ENCODE data around the gene KCNIP4. TPM values are rescaled to one million over a fixed set of nuclear protein-coding genes. Genes with fewer than 3 reads are reported as not detected.

Gene KCNIP4
- total and polyA plus RNA-seq, 10 of the 15 experiments (the other 5 are each of a cell fraction or from before 2014, with no cell fraction given) = 0.03 to 0.23 (median 0.13) TPM; not detected in 7

- no peak for TF ChIP-seq USF1 (IDR thresholded peaks at IDR 0.05; ENCODE audit: borderline replicate concordance, extremely low read length, insufficient read depth, low read depth, low read length)
- no peak for TF ChIP-seq CBX3 (IDR thresholded peaks at IDR 0.05; ENCODE audit: borderline replicate concordance, low read depth)
- no peak for TF ChIP-seq NR2C1 (IDR thresholded peaks at IDR 0.05)
These were observed 703 bp downstream of the KCNIP4 start (continued) for GRCh38 chr4:21947791-21948346.

- H3K27me3 ChIP-seq (replicated peaks in 1 of 2; ENCODE audit: control insufficient read depth in 2 of 2, insufficient read depth in 2 of 2, low read length in 1 of 2) = no peaks in the 10 kb centered on the region
- intact Hi-C loops (cut with micrococcal nuclease; ENCODE audit: unreplicated experiment) = no loop called here
- BruUV-seq (replicated peaks) = no TSS peak
- H3K9ac ChIP-seq (ENCODE audit: control insufficient read depth, insufficient read depth, low read length) = no peak overlapping the region
- no peaks in the 10 kb centered on the region for H3K36me3 ChIP-seq (ENCODE audit: control insufficient read depth in 2 of 2, insufficient read depth in 2 of 2, low read length in 1 of 2)
- POLR2A ChIA-PET = no interaction called here
- no peaks in the 10 kb centered on the region for H3K4me1 ChIP-seq (ENCODE audit: control insufficient read depth, insufficient read depth, low read length)
- RAD21 ChIA-PET (ENCODE audit: unreplicated experiment) = no interaction called here
- TF ChIP-seq JUNB (IDR thresholded peaks at IDR 0.05) (no peak), RB1 (IDR thresholded peaks at IDR 0.05; ENCODE audit: borderline replicate concordance) (no peak), ZNF217 (IDR thresholded peaks at IDR 0.05) (no peak), ZNF274 (IDR thresholded peaks at IDR 0.05; ENCODE audit: insufficient read depth, insufficient read length) (no peak), TBL1XR1 (IDR thresholded peaks at IDR 0.05; ENCODE audit: low read depth, low read length) (no peak), ZNF207 (IDR thresholded peaks at IDR 0.05; ENCODE audit: borderline replicate concordance) (no peak), ZNF24 (IDR thresholded peaks at IDR 0.05) (no peak), NR2C2 (IDR thresholded peaks at IDR 0.05; ENCODE audit: borderline replicate concordance, control insufficient read depth, insufficient read length, low read depth) (no peak), YBX1 (IDR thresholded peaks at IDR 0.05) (no peak), KAT2A (conservative IDR thresholded peaks at IDR 0.05; ENCODE audit: control insufficient read depth, low read depth, low read length) (no peak), ATF2 (IDR thresholded peaks at IDR 0.05; ENCODE audit: low read length) (no peak), POU2F2 (IDR thresholded peaks at IDR 0.05; ENCODE audit: borderline replicate concordance, low read depth, low read length) (no peak), NFXL1 (IDR thresholded peaks at IDR 0.05; ENCODE audit: borderline replicate concordance) (no peak)
- H3K4me3 ChIP-seq = no peak overlapping the region
- H3K9me3 ChIP-seq (replicated peaks; ENCODE audit: control insufficient read depth, insufficient read depth, low read length) = no peaks in the 10 kb centered on the region; the same call in 2 of the 3 replicates
- SMC1A ChIA-PET (ENCODE audit: uncharacterized antibody, unreplicated experiment) = no interaction called here
- H3K4me2 ChIP-seq (ENCODE audit: control insufficient read depth, insufficient read depth) = no peak overlapping the region
- no peaks in the 10 kb centered on the region for H4K20me1 ChIP-seq (ENCODE audit: control insufficient read depth, insufficient read depth)
- FAIRE-seq (no peak), DNase-seq (ENCODE audit: low read depth, low spot score) (no peak), ATAC-seq (no peak)
- CTCF ChIA-PET = no interaction called here
- in situ Hi-C loops (cut with MboI) = no loop called here
- 33% methylated on average over 6 of the region's 6 CpGs for WGBS (ENCODE audit: insufficient coverage, insufficient replicate concordance, low lambda C conversion rate, missing lambda C conversion rate)
- H3K79me2 ChIP-seq (ENCODE audit: control insufficient read depth, insufficient read depth, low read length) = no peaks in the 10 kb centered on the region
- no peak overlapping the region for H2AFZ ChIP-seq (ENCODE audit: control insufficient read depth, low read depth, low read length)
- no peak overlapping the region for H3K27ac ChIP-seq (ENCODE audit: control insufficient read depth, insufficient read depth)
These were observed 1.7 kb downstream of the KCNIP4 start for GRCh38 chr4:21946858-21947257.

All from GM12878 (cell line).